DMS153 treated with DMSO at 0.1 percent for 48 hours (cell line): ENCODE data around the gene SRD5A1.

Source experiments
- DNase-seq: peaks from one replicate; lab custom pipeline; 2025; ENCODE audit not compliant: unreplicated experiment; lab: John Stamatoyannopoulos, UW

The SRD5A1 gene

GRCh38 chr5:6711409-6712141 is 78.3 kb downstream of the SRD5A1 start:
- DNase-seq: no peak

GRCh38 chr5:6712142-6712576 is 78.9 kb downstream of the SRD5A1 start:
- DNase-seq: peak; percentile 64

DNA sequence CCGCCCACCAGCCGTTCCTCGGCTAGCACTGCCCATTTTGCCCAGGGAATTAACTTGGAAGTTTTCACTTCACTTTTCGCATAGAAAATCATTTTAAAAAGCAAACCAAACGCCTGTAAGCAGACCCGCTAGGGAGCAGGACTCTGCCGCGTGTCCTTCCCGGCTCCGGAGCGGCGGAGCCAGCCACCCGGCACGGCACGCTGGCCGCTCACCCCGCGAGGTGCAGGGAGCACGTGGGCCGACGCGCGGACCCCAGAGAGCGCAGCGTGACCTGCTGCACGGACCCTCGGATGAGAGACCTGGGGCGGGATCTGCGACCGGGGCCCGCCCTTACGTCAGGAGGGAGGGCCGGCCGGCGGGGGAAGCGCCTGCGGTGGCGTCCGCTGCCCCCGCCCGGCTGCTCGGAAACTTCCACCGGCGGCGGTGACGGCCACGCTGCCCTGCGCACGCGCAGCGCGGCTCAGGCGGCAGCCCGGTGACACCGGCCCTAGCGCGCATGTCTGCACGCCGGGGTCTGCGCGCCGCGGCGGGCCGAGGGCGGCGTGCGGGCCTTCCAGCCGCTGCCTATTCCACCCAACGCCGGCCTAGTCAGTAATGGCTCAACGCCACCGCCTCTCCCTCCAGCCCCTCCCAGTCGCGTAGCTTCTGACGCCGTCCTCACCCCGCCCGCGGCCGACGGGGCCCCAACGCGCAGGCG is 79.5 kb downstream of the SRD5A1 start:
- peak; percentile 99 for DNase-seq

- no peak for DNase-seq
These were observed 80.3 kb downstream of the SRD5A1 start, which contains the start of gene TENT4A for GRCh38 chr5:6713274-6714225. Gene TENT4A, plus strand, starts transcription at chr5:6713432. Its CDS starts 552 bp downstream, at chr5:6713984.

GRCh38 chr5:6714226-6715041 is 81.2 kb downstream of the SRD5A1 start:
- no peak for DNase-seq

GRCh38 chr5:6715271-6715670 is 82.0 kb downstream of the SRD5A1 start:
- DNase-seq: no peak

- DNase-seq: no peak
These were observed 82.8 kb downstream of the SRD5A1 start for GRCh38 chr5:6715758-6716628.

DNA sequence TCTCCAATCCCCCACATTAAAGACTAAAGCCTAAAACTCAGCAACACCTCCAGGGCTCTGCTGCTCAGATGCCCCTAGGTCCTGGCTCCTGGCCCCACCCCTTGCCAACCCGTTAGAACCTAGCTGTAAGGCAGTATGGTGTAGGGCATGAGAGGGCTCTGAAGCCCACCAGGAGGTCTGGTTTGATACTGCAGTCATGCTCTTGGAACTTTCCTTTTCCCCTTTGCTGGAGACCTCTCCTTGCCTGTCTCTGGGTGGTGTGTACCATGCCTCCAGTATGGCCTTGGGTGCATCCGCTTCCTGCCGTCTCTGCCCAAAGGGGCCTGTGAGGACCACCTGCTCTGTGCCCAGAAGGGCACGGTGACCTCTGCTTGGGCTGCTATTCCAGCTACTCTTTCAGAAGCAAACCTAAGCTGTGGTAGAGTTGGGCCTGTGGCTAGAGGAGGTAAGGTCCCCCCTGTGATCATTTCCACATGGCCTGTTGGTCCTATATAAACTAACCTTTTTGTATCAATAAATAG is 83.4 kb downstream of the SRD5A1 start:
- DNase-seq: no peak

- DNase-seq: no peak
These were observed 84.0 kb downstream of the SRD5A1 start for GRCh38 chr5:6717247-6717646.

GRCh38 chr5:6717687-6718086 is 84.4 kb downstream of the SRD5A1 start:
- no peak for DNase-seq

GRCh38 chr5:6718161-6718681 is 85.0 kb downstream of the SRD5A1 start:
- no peak for DNase-seq

- DNase-seq: no peak
These were observed 85.5 kb downstream of the SRD5A1 start for GRCh38 chr5:6718718-6719117.

DNA sequence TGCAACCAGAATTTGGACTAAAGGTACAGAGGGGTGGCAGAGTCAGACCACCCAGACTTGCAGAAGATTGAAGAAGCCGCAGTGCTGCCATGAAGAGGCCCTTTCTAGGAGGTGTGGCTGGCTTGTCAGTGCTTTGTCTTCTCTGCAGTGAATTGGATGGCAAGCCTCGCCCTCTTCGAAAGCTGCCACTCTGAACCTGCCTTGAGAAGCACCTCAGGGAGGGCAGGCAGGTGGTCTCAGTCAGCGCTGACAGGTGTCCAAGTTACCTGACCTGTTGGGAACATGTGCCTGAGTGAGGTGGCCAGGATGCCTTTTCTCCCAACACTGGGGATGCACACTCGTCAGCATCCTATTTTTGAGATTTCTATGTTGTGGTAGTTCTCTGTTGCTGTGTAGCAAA is 86.2 kb downstream of the SRD5A1 start:
- no peak for DNase-seq

- DNase-seq: no peak
These were observed 86.8 kb downstream of the SRD5A1 start for GRCh38 chr5:6719896-6720560.

GRCh38 chr5:6720561-6720921 is 87.3 kb downstream of the SRD5A1 start:
- DNase-seq: no peak

GRCh38 chr5:6721442-6721841 is 88.2 kb downstream of the SRD5A1 start:
- no peak for DNase-seq

DNA sequence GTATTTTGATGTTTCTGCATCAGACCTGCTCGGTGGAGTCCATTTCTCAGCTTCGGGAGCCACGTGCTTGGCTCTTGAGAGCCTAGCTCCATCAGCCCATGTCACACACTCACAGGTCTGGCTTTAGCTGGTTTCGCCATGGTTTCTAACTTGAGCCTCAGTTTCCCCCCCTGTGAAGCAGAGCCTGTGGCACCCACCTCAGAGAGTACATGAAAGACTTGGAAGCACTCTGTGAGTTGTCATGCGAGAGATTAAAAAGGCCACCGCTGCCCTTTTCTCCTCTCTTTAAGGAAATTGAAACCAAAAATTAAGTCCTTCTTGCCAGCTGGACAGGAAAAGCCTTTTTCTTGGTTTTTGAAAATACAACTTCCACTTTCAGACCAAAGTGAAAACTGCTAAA is 88.8 kb downstream of the SRD5A1 start:
- no peak for DNase-seq

DNA sequence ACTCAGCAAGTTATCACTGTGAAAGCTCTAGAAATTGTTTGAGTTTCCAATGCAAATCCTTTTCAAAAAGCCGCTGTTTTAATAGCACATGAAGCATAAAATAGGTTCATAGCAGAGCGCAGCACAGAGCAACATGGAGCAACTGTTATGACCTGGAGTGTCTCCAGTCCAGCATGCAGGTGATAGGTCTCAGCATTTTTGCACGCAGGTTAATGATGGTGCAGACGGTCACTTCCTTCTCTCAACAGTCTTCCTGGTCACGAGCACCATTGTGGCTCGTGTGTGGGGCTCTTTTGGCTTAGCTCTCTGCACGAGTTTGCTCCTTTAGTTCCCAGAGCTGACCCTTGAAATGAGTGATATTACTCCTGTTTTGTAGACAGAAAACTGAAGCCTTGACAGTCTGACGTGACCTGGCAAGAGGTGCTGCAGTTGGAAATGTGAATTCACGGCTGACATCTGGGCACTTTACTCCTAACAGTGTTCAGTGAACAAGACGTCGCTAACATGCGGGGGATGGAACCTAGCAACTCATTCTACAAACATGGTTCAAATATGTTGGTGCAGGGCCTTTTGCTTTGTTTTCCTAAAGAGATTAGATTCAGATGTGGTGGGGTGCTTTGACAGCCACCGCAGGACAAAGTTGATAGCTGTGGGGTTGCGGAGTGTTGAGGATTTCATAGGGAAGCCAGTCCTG is 90.0 kb downstream of the SRD5A1 start:
- DNase-seq: no peak
